ENCODE measurements around the gene PLEKHS1.
"Not testable (repeated sequence)": the region's sequence is repeated elsewhere in the genome, so short reads cannot be mapped to it uniquely, and the experiment has no call there.

The PLEKHS1 gene

DNA sequence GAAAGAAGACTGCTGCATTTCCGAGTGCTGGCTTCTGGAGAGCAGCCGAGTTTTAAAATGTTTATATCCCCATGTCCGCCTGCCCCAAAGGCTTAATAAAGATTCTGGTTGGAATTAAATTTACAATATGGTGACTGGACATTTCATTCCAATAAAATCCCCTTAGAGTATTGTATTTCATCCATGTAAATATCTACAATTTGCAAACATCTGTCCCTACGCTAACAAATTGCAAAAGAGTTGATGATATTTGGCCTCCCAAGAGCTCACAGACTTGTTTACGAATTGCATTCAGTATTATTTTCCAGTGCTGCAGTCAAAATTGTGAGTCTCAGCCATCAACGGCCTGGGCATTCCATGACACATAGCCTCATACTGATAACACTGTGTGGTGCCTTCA is 50.1 kb downstream of the PLEKHS1 start:
- Histone ChIP-seq H3K9me3 (ENCODE audit: control insufficient read depth, insufficient read depth, low read length) (no peaks in the 10 kb centered on the region), H3K9ac (ENCODE audit: low read depth, low read length) (no peak overlapping the region), H3K36me3 (ENCODE audit: insufficient read depth, low read length) (no peaks in the 10 kb centered on the region), H3K4me1 (ENCODE audit: insufficient read depth, low read length) (no peaks in the 10 kb centered on the region)

DNA sequence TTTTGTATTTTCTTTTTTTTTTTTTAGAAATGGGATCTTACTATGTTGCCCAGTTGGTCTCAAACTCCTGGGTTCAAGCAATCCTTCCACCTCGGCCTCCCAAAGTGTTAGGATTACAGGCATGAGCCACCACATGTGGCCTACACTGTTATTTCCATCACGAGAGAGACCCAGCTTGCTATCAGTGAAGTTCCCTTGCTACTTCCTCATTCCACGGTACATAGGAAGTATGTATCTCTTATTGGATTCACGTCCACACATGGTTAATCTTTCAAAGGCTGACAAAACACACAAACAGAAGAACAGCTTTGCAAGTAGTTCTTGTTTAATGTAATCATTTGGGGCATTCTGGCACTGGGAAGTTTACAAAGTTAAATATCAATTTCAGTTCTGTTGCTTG is 51.5 kb downstream of the PLEKHS1 start:
- Histone ChIP-seq H3K36me3 (ENCODE audit: insufficient read depth, low read length) (no peaks in the 10 kb centered on the region), H3K9me3 (ENCODE audit: control insufficient read depth, insufficient read depth, low read length) (no peaks in the 10 kb centered on the region)

DNA sequence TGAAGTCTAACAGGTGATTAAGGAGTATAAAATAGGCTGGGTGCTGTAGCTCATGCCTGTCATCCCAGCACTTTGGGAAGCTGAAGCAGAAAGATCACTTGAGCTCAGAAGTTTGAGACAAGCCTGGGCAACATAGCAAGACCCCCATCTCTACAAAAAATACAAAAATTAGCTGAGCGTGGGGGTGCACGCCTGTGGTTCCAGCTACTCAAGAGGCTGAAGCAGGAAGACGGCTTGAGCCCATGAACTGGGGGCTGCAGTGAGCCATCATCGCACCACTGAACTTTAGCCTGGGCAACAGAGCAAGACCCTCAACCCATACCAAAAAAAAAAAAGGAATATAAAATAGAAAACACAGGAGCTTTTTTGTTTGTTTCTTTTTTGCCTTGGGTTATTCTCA is 55.0 kb downstream of the PLEKHS1 start:
- H3K4me1 ChIP-seq (ENCODE audit: insufficient read depth, low read length), result no peaks in the 10 kb centered on the region
- no peak overlapping the region for H3K9ac ChIP-seq (ENCODE audit: low read depth, low read length)
- no peaks in the 10 kb centered on the region for H3K36me3 ChIP-seq (ENCODE audit: insufficient read depth, low read length)
- H3K9me3 ChIP-seq (ENCODE audit: control insufficient read depth, insufficient read depth, low read length), result no peaks in the 10 kb centered on the region

More for the DNA sequence above, 51.5 kb downstream of the PLEKHS1 start:
- Histone ChIP-seq H3K4me1 (ENCODE audit: insufficient read depth, low read length) (no peaks in the 10 kb centered on the region), H3K9ac (ENCODE audit: low read depth, low read length) (no peak overlapping the region)

DNA sequence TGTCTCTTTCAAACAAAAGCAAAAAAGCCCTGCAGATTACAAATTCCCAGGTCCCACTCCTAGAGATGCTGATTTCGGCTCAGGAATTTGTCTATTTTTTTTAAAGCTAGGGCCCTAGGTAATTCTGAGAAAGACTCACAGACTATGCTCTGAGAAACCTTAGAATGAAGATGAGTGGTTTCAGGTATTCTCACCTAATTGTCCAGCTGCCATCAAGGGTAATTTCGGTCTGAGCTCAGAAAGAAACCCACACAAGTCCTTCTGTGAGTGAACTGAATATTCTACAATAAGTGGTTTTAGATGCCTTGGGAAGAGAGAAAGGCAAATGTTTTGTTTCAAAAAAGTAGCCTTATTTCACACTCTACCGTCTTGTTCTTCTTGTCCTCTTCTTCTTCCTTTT is 56.7 kb downstream of the PLEKHS1 start:
- Histone ChIP-seq H3K4me1 (ENCODE audit: insufficient read depth, low read length) (no peaks in the 10 kb centered on the region), H3K36me3 (ENCODE audit: insufficient read depth, low read length) (no peaks in the 10 kb centered on the region), H3K9ac (ENCODE audit: low read depth, low read length) (no peak overlapping the region), H3K9me3 (ENCODE audit: control insufficient read depth, insufficient read depth, low read length) (no peaks in the 10 kb centered on the region)

DNA sequence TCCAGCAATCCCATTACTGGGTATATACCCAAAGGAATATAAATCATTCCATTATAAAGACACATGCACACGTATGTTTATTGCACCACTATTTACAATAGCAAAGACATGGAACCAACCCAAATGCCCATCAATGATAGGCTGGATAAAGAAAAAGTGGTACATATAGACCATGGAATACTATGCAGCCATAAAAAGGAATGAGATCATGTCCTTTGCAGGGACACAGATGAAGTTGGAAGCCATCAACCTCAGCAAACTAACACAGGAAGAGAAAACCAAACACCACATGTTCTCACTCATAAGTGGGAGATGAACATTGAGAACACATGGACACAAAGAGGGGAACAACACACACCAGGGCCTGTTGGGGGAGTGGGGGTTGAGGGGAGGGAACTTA is 63.2 kb downstream of the PLEKHS1 start:
- not testable (repeated sequence) for H3K4me1 ChIP-seq (ENCODE audit: insufficient read depth, low read length); H3K9ac ChIP-seq (ENCODE audit: low read depth, low read length); H3K36me3 ChIP-seq (ENCODE audit: insufficient read depth, low read length); H3K9me3 ChIP-seq (ENCODE audit: control insufficient read depth, insufficient read depth, low read length)

DNA sequence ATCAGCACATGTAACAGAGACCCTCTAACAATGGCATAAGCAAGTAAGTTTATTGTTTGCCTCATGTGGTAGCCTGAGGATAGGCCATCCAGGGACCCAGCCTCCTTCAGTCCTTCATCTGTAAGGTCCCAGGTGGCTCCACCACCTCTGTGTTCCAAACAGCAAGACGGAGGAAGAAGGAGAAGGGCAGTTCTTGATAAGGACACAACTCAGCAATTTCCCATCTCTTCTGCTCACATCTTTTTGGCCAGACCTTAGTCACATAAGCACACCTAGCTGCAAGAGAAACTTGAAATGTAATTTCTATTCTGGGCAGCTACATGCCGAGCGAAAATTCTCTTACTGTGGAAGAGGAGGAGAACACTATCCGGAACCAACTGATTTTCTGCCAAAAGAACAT is 68.5 kb downstream of the PLEKHS1 start:
- no peaks in the 10 kb centered on the region for H3K36me3 ChIP-seq (ENCODE audit: insufficient read depth, low read length)
- H3K9ac ChIP-seq (ENCODE audit: low read depth, low read length), result no peak overlapping the region
- no peaks in the 10 kb centered on the region for H3K9me3 ChIP-seq (ENCODE audit: control insufficient read depth, insufficient read depth, low read length)
- H3K4me1 ChIP-seq (ENCODE audit: insufficient read depth, low read length), result peaks cover 12% of the 10 kb centered on the region; the same call in 1 of the 2 replicates

DNA sequence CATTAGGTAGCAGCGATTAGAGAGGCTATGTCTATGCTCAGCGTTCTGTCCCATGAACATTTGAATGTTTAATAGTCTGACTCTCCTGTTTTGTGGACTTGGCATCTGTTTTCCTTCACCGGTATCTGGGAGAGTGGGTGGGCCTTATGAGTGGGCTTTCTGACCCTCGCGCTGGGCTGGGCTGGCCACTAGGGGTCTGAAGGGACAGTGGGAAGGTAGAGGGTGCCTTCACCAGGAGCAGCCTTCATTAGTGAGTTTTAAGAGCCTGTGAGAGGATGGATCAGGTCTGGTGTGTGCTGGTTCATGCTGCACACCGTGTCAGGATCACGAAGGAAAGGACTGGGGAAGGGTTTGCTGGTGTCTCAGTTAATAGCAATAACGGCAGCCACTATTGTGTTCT is 69.0 kb downstream of the PLEKHS1 start:
- no peaks in the 10 kb centered on the region for H3K36me3 ChIP-seq (ENCODE audit: insufficient read depth, low read length)
- no peaks in the 10 kb centered on the region for H3K9me3 ChIP-seq (ENCODE audit: control insufficient read depth, insufficient read depth, low read length)
- H3K4me1 ChIP-seq (ENCODE audit: insufficient read depth, low read length), result peaks cover 12% of the 10 kb centered on the region; the same call in 1 of the 2 replicates
- no peak overlapping the region for H3K9ac ChIP-seq (ENCODE audit: low read depth, low read length)

DNA sequence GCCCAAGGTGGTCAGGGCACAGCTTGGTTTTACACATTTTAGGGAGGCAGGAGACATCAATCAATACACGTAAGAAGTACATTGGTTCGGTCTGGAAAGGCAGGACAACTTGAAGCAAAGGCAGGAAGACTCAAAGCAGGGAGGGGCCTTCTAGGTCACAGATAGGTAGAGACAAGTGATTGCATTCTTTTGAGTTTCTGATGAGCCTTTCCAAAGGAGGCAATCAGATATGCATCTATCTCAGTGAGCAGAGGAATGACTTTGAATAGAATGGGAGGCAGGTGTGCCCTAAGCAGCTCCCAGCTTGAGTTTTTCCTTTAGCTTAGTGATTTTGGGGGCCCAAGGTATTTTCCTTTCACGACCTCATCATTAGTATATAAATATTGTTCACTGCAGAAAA is 69.8 kb downstream of the PLEKHS1 start:
- H3K9ac ChIP-seq (ENCODE audit: low read depth, low read length); H3K9me3 ChIP-seq (ENCODE audit: control insufficient read depth, insufficient read depth, low read length); H3K36me3 ChIP-seq (ENCODE audit: insufficient read depth, low read length): not testable (repeated sequence)
- H3K4me1 ChIP-seq (ENCODE audit: insufficient read depth, low read length), result peaks cover 12% of the 10 kb centered on the region; the same call in 1 of the 2 replicates

DNA sequence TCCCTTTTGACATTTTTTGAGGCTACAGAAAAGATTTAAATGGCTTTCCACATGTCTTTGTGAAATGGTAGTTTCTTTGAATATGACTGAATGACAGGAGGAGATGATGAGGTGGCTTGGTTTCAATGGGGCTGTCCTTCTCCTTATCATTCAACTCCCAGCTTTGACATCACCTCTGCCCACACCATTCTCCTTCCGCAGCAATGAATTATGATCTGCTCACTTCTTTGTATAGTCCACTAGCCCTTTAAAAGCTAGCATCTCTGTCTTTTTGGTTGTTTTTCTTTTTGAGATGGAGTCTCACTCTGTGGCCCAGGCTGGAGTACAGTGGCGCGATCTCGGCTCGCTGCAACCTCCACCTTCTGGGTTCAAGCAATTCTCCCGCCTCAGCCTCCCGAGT is 70.7 kb downstream of the PLEKHS1 start:
- Histone ChIP-seq H3K9me3 (ENCODE audit: control insufficient read depth, insufficient read depth, low read length) (no peaks in the 10 kb centered on the region), H3K36me3 (ENCODE audit: insufficient read depth, low read length) (no peaks in the 10 kb centered on the region), H3K9ac (ENCODE audit: low read depth, low read length) (no peak overlapping the region), H3K4me1 (ENCODE audit: insufficient read depth, low read length) (peaks cover 12% of the 10 kb centered on the region; the same call in 1 of the 2 replicates)

DNA sequence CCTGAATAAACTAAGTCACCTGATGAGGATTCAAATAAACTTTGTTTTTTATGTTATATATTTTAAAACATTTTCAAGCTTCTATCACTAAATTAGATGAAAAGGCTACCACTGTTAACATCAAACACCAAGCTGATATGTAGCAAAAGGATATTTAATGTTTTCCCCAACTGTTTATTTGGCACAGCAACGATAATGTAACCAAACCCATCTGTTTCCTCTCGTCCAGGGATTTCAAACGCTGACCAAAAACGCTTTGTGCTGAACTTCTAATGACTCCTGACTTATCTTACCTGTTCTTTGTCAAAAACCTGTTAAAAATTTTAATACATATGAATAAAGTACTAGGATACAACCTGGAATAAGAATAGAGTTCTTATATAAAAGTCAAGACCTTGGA is 71.9 kb downstream of the PLEKHS1 start:
- H3K36me3 ChIP-seq (ENCODE audit: insufficient read depth, low read length), result no peaks in the 10 kb centered on the region
- peaks cover 12% of the 10 kb centered on the region; the same call in 1 of the 2 replicates for H3K4me1 ChIP-seq (ENCODE audit: insufficient read depth, low read length)
- H3K9ac ChIP-seq (ENCODE audit: low read depth, low read length), result no peak overlapping the region
- no peaks in the 10 kb centered on the region for H3K9me3 ChIP-seq (ENCODE audit: control insufficient read depth, insufficient read depth, low read length)

DNA sequence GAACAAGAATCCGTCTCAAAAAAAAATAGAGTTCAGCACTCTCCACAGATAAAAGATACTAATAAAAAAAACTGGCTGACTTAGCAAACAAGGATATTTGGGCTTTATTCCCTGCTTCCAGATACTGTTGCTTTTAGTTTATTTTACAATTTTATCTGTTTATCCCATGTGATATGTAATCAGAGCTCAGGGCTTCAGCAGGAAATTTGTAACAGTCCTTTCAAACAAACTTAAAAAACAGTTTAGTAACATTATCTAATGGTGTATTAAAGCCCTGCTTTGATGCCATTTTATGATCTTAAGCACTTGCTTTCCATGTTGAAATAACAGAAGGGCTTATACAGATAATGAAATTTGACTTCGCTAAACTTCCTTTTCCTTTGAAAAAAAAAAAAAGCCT is 74.3 kb downstream of the PLEKHS1 start:
- Histone ChIP-seq H3K9ac (ENCODE audit: low read depth, low read length) (no peak overlapping the region), H3K4me1 (ENCODE audit: insufficient read depth, low read length) (peaks cover 10% of the 10 kb centered on the region; the same call in 1 of the 2 replicates), H3K9me3 (ENCODE audit: control insufficient read depth, insufficient read depth, low read length) (no peaks in the 10 kb centered on the region), H3K36me3 (ENCODE audit: insufficient read depth, low read length) (no peaks in the 10 kb centered on the region)

DNA sequence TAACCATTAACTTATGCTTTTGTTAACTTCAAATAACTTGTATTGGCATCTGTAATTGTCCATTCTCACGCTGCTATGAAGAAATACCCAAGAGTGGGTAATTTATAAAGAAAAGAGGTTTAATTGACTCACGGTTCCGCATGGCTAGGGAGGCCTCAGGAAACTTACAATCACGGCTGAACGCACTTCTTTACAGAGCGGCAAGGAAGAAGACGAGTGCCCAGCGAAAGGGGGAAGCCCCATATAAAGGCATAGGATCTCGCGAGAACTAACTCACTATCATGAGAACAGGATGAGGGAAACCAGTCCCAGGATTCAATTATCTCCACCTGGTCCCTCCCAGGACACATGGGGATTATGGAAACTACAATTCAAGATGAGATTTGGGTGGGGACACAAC is 77.1 kb downstream of the PLEKHS1 start:
- H3K9ac ChIP-seq (ENCODE audit: low read depth, low read length); H3K4me1 ChIP-seq (ENCODE audit: insufficient read depth, low read length); H3K36me3 ChIP-seq (ENCODE audit: insufficient read depth, low read length); H3K9me3 ChIP-seq (ENCODE audit: control insufficient read depth, insufficient read depth, low read length): not testable (repeated sequence)

All from ES-I3 (cell line).